Aorta (tissue), 5 donors: Measurements from ENCODE around the gene SHISAL1. TPM values are rescaled to one million over a fixed set of nuclear protein-coding genes. Genes with fewer than 3 reads are reported as not detected.
A peak's percentile ranks its signal among the peaks of the same experiment; 100 is the strongest.

ENCODE experiments used
- ATAC-seq: fragments of 200-7000 bp; cut with Tn5 transposase; one replicate; pipeline ENCODE4 v1.9.1; 2022; ENCODE audit warnings: moderate library complexity; ENCODE audit not compliant: low FRiP score
- DNase-seq, 2 donors: peaks; one replicate each; pipeline ENCODE4 v3.0.0-alpha.2; 2020
- H3K27ac ChIP-seq, 2 donors: one replicate each; pipeline ENCODE4 v1.5.1; 2013; ENCODE audit warnings: low read length in 2 of 2, mild to moderate bottlenecking in 2 of 2, moderate library complexity in 2 of 2, control low read depth in 1 of 2, inconsistent platforms in 1 of 2, low read depth in 1 of 2
- H3K27me3 ChIP-seq, 2 donors: one replicate each; pipeline ENCODE4 v1.6.1; 2013; ENCODE audit warnings: control low read depth in 1 of 2, low read length in 1 of 2, mild to moderate bottlenecking in 1 of 2, moderate library complexity in 1 of 2; ENCODE audit not compliant: insufficient read depth in 2 of 2, control insufficient read depth in 1 of 2
- H3K36me3 ChIP-seq, 2 donors: one replicate each; pipeline ENCODE4 v1.6.1; 2013; ENCODE audit warnings: control low read depth in 1 of 2, low read length in 1 of 2, mild to moderate bottlenecking in 1 of 2; ENCODE audit not compliant: insufficient read depth in 2 of 2, control insufficient read depth in 1 of 2
- H3K4me1 ChIP-seq, 2 donors: one replicate each; pipeline ENCODE4 v1.6.1; 2013; ENCODE audit warnings: low read length in 2 of 2, control low read depth in 1 of 2, mild to moderate bottlenecking in 1 of 2, moderate library complexity in 1 of 2; ENCODE audit not compliant: insufficient read depth in 2 of 2, control insufficient read depth in 1 of 2
- H3K4me3 ChIP-seq, 2 donors: one replicate each; pipeline ENCODE4 v1.5.1; 2013; ENCODE audit warnings: low read length in 2 of 2, control low read depth in 1 of 2, mild to moderate bottlenecking in 1 of 2
- H3K9me3 ChIP-seq: one replicate; pipeline ENCODE4 v1.6.1; 2013; ENCODE audit warnings: mild to moderate bottlenecking, low read length; ENCODE audit not compliant: control insufficient read depth
- WGBS, 2 donors: extraction: QIAGEN DNeasy Blood & Tissue Kit; methylation state at CpG; one replicate each; pipeline ENCODE4 v1.1.7; 2013; 5-methylcytosine and 5-hydroxymethylcytosine counted together
- intact Hi-C, 2 donors: fragments of 100-400 bp; cut with DNase I; formaldehyde crosslinking; loops; one replicate each; pipeline versions ENCODE4 v1.14.2 to v1.15.0; 2022
- polyA plus RNA-seq, 2 donors: library from polyadenylated mRNA; stranded (reverse); fragments of 200-250 nt; gene quantifications; one replicate each; pipeline ENCODE4 v1.2.3, GENCODE V29; 2013
- total RNA-seq, 2 donors: library from RNA; stranded (reverse); fragmentation: NEBNext Ultra II Directional; extraction: Animal tissue kit (Norgen Biotek cat#: 25700); gene quantifications; one replicate each; pipeline ENCODE4 v1.2.1, GENCODE V29; 2021
- donor health status: healthy with polysubstance abuse.
- donor health status: Bipolar disorder and iron deficiency.
- donor health status: DM: no; HTN: no; CAD: no.
- donor health status: DM: no; HTN: no; CAD: no.
- donor health status: DM: yes; HTN: yes; CAD: no.

The SHISAL1 gene
- total and polyA plus RNA-seq, 4 donors: 0.25 to 3.5 (median 1.7) TPM

DNA sequence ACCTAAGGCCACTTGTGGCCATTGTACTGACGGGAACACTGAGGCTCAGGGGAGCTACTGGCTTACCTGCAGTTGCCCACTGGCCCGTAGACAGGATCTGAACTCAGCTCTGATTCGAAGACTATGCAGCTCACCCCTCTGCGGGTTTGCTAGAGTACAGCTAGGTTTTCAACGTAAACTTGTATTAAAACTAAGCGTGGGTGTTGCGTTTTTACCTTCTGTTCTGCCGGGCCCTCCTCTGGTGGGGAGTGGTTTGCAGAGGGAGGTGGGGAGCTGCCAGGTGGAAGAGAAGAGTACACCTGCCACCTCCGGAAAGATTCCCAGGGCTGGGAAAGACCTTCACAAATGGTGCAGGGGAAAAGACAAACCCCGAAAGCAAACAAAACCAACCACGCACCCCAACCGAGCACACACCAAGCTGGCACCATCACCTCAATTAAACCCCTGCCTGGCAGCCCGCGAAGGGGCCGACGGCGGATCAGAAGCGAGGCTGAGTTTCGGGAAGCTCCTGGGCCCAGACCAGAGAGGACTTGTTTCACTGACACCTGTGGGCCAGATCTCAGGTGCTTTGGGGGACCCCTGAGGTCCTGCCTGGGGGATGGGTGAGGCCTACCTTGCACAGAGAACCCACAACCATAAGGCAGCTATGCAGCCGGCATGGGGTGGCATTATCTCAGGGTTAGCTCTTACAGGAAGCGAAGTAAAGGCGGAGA lies 37.7 kb downstream of the SHISAL1 start:
- ATAC-seq (no peak), DNase-seq (no peak)
- no peak overlapping the region for H3K4me3 ChIP-seq
- H3K4me1 ChIP-seq: no peaks in the 10 kb centered on the region
- intact Hi-C loops: no loop called here
- no peaks in the 10 kb centered on the region for H3K27me3 ChIP-seq
- H3K27ac ChIP-seq: no peak overlapping the region
- H3K36me3 ChIP-seq: no peaks in the 10 kb centered on the region
- 94 to 97% methylated on average over 22 of the region's 22 CpGs for WGBS, 2 donors
- no peaks in the 10 kb centered on the region for H3K9me3 ChIP-seq

DNA sequence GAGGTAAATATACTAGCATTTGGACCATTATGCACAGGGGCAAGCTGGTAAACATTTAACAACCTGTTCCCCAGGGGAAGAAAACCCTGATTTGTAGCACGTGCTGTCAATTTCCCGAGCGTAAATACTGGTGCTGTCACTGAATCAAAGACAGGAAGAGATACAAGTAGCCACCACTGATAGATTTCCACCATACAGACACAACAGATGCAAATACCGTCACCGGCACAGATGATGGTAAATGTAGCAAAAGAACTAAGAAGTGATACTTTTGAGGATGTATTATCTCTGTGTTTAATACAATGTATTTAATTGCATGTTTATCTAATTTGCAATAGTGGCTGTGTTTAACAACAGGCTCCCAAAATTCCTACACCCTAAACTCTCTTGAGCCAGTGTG lies 39.6 kb downstream of the SHISAL1 start:
- WGBS, 2 donors: 87 to 89% methylated on average over 5 of the region's 5 CpGs
- intact Hi-C loops: no loop called here

DNA sequence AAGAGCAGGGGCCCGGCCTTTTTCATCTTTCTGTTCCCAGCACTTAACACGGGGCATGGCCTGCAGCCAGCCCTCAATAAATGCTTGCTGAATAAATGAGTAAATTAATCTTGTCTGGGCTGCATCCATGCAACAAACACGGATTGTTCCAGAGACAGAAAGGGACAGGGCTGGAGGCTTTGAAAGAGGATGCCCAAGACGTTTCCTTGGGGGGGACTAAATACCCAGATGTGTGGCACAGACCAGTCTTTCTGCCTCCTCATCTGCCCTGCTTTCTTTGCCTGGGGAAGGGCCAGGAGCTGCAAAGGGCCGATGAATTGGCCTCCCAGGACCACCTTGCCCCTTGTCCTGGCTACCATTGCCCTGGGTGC lies 40.4 kb downstream of the SHISAL1 start:
- no peaks in the 10 kb centered on the region for H3K9me3 ChIP-seq
- H3K4me1 ChIP-seq: no peaks in the 10 kb centered on the region
- no peaks in the 10 kb centered on the region for H3K27me3 ChIP-seq
- DNase-seq (peak in 1 of 2 donors; percentile 12), ATAC-seq (no peak)
- H3K27ac ChIP-seq: no peak overlapping the region
- WGBS, 2 donors: 76 to 85% methylated on average over 5 of the region's 5 CpGs
- intact Hi-C loops: no loop called here
- H3K4me3 ChIP-seq: no peak overlapping the region
- no peaks in the 10 kb centered on the region for H3K36me3 ChIP-seq

More for the DNA sequence above, 39.6 kb downstream of the SHISAL1 start:
- Histone ChIP-seq H3K4me1 (no peaks in the 10 kb centered on the region), H3K9me3 (no peaks in the 10 kb centered on the region), H3K4me3 (no peak overlapping the region), H3K36me3 (no peaks in the 10 kb centered on the region), H3K27me3 (no peaks in the 10 kb centered on the region), H3K27ac (no peak overlapping the region)
- ATAC-seq (no peak), DNase-seq (no peak)

DNA sequence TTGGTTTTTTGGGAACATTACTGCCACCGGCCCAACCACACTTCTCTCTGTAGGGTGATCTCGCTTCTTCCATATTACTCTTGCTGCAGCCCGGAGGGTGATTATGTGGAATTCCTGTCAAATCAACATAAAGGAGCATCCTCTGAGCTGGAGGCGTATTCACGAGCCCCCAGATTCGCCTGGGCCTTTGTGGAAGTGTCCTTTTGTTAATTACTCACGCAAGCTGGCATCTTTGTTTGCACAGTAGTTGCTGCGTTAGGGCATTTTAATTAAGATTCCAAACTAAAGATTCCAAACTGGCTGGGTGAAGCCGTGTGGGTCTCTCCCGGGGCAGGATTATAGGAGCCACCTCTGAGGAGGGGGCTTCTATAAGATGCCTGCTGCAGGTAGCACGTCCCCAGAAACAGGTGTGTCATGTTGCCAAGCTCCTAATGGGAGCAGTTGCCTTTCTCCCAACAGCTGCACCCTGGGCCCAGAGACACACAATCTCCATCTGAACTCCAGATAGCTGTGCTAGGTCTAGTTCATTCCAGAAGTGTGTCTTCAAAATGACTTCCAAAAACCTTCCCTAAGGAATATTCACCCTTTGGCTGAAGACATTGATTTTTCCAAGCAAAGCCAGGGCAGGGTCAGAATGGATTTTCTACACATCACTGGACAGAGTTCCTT lies 40.9 kb downstream of the SHISAL1 start:
- Histone ChIP-seq H3K4me3 (no peak overlapping the region), H3K27ac (no peak overlapping the region), H3K27me3 (no peaks in the 10 kb centered on the region), H3K9me3 (no peaks in the 10 kb centered on the region), H3K4me1 (no peaks in the 10 kb centered on the region), H3K36me3 (no peaks in the 10 kb centered on the region)
- intact Hi-C loops: no loop called here
- 93 to 94% methylated on average over 11 of the region's 11 CpGs for WGBS, 2 donors
- DNase-seq (peak in 1 of 2 donors; percentile 10), ATAC-seq (no peak)

DNA sequence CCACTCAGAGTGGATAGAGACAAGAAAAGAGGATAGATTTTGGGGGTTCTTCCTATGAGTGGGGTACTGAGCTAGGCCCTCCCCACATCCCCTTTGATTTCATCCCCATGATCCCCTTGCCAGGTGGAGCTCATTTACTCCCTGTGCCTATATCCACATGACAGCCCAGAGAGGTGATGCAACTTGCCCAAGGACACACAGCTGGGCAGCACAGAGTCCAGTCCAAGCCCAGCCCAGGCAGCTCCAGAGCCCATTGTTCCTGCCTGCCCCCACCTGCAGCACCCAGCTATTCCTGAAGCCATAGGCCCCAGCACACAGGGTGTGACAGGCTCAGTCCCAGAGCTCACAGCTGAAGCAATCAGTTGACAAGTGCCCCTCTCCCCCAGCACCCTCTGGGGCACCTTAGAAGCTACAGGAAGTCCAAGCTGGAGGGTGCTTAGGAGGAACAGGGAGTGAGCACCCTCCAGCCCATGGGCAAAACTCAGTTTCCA lies 41.7 kb downstream of the SHISAL1 start:
- Histone ChIP-seq H3K9me3 (no peaks in the 10 kb centered on the region), H3K4me1 (no peaks in the 10 kb centered on the region), H3K4me3 (no peak overlapping the region), H3K36me3 (no peaks in the 10 kb centered on the region), H3K27me3 (no peaks in the 10 kb centered on the region), H3K27ac (no peak overlapping the region)
- intact Hi-C loops: no loop called here
- DNase-seq (peak in 1 of 2 donors; percentile 10), ATAC-seq (no peak)

DNA sequence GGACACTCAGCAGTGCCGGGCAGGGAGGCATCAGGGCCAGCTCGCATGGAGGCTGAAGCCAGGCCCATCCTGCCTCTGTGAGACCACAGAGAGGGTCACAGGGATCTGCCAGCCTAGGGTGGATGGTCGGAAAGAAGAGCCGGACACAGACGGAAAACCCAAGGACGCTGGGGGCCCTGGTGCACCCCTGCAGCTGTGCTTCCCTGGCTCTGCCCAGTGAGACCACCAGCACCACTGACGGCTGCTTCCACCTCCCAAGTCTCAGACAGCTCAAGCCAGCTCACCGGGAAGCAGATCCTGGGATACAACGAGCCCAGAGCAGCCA lies 42.2 kb downstream of the SHISAL1 start:
- Histone ChIP-seq H3K27ac (no peak overlapping the region), H3K4me1 (no peaks in the 10 kb centered on the region), H3K9me3 (peaks cover 1% of the 10 kb centered on the region), H3K36me3 (no peaks in the 10 kb centered on the region), H3K27me3 (no peaks in the 10 kb centered on the region), H3K4me3 (no peak overlapping the region)
- WGBS, 2 donors: 89% methylated on average over 9 of the region's 9 CpGs
- ATAC-seq (no peak), DNase-seq (peak in 1 of 2 donors; percentile 17)
- intact Hi-C loops: no loop called here

GRCh38 chr22:44269757-44270555 lies 42.8 kb downstream of the SHISAL1 start:
- intact Hi-C loops: no loop called here
- Histone ChIP-seq H3K27ac (no peak overlapping the region), H3K4me3 (no peak overlapping the region), H3K36me3 (no peaks in the 10 kb centered on the region), H3K27me3 (no peaks in the 10 kb centered on the region), H3K4me1 (no peaks in the 10 kb centered on the region), H3K9me3 (peaks cover 2% of the 10 kb centered on the region)
- peak in 1 of 2 donors; percentile 12 for DNase-seq
- no peak for ATAC-seq
- WGBS, 2 donors: 84 to 89% methylated on average over 17 of the region's 17 CpGs

DNA sequence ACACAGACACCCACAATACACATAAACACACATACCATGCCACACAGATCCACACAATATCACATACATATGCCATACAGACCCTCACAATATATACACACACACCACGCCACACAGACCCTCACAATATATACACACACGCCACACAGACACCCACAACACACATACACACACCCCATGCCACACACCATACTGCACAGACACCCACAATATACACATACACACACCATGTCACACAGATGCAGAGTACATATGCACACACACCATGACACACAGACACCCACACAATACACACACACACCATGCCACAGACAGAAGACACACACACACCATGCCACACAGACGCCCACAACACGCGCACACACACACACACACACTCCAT lies 43.6 kb downstream of the SHISAL1 start:
- ATAC-seq (no peak), DNase-seq (peak in 1 of 2 donors; percentile 7)
- Histone ChIP-seq H3K27me3 (no peaks in the 10 kb centered on the region), H3K27ac (no peak overlapping the region), H3K36me3 (no peaks in the 10 kb centered on the region), H3K4me1 (no peaks in the 10 kb centered on the region), H3K4me3 (no peak overlapping the region), H3K9me3 (peaks cover 2% of the 10 kb centered on the region)
- WGBS, 2 donors: 85 to 91% methylated on average over 5 of the region's 5 CpGs
- intact Hi-C loops: no loop called here
